GM21528 (cell line): ENCODE results near the gene SLC1A2.

ENCODE experiments used
- ATAC-seq: cut with Tn5 transposase; IDR thresholded peaks from one replicate; pipeline ENCODE4 v1.9.1; 2021; ENCODE audit warnings: mild to moderate bottlenecking, moderate library complexity; ENCODE audit not compliant: unreplicated experiment, low FRiP score

The SLC1A2 gene

GRCh38 chr11:35307221-35307621 is 112.1 kb downstream of the SLC1A2 start:
- no peak for ATAC-seq

DNA sequence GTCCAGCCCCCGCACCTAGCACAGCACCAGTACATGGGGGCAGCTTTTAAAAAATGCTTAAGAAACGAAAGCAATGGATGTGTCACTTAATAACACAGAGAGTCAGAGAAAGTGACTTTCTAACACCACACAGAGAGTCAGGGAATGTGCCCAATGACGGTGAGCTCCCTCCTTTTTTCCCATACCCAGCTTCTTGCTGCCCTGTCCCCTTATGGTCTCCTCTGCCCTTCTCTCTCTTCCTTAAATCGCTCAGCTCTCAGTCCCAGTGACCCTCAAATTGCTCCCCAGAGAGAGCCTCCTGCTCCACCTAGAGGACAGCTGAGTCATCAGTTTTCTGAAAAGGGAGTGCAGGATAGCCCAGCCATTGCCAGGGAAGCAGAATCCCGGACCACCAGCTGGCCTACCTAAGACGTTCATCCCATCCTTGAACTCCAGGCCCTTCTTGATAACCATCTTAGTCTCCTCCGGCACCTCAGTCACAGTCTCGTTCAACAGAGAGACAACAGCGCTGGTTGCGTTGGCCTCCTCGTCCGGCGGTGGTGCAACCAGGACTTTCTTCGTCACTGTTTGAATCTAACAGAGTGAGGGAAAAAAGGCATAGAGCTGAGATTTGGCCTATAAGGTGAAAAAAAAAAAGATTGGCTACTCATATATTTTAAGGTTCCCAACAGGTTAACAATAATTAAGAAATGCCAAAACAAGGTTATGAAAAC is 113.5 kb downstream of the SLC1A2 start:
- no peak for ATAC-seq

- ATAC-seq = no peak
Measured at GRCh38 chr11:35304900-35305460, 114.4 kb downstream of the SLC1A2 start.

DNA sequence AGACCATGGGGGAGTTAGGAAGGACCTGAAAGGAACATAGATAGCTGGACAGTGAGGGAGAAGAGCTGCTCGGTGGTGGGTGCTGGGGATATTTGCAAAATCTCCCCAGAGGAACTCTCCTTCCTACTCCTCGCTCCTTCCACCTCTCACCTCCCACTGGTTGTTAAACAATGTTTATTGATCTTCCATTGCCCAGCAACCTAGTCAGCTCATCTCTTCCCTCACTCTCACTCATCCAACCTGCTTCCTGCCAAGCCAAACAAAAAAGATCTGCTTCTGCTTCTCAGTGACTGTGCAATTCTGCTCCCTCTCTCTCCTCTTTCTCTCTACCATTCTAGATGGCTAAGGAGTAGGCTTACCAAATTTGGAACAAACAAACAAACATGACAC is 115.0 kb downstream of the SLC1A2 start:
- ATAC-seq = no peak

DNA sequence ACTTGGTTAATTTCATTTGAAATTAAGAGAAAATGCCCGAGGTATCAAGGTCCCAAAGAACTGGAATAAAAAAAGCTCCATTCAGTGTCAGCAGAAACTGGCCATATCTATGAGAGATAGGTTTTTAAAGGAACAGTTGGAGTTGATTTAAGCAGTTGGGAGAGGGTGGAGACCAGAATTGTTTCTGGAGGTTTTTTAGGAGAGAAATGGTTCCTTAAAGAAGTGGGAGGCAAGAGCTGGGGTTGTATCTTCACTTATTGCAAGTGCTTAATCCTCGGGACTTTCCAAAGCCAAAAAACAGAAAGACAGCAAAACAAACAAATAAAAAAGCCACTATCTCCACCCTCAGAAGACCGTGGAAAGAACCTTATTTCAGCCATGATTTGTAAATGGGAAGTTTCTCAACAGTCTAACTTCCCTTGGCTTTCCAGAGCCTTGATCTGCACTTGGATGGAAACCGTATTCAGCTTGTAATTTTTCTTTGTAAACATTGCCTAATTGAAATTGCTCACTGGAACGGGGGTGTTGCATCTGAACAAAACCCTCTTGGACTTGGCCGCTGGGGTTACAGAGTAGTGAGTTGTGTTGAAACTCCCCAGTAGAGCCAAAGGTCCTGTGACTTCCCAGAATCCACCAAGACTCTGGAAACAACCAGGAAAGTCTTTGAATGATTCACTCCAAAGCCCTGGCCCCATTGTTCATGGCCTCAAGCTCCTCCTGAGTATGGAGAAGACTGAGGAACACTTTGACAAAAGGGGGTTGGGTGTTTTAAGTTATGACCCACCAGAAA is 115.6 kb downstream of the SLC1A2 start:
- no peak for ATAC-seq

DNA sequence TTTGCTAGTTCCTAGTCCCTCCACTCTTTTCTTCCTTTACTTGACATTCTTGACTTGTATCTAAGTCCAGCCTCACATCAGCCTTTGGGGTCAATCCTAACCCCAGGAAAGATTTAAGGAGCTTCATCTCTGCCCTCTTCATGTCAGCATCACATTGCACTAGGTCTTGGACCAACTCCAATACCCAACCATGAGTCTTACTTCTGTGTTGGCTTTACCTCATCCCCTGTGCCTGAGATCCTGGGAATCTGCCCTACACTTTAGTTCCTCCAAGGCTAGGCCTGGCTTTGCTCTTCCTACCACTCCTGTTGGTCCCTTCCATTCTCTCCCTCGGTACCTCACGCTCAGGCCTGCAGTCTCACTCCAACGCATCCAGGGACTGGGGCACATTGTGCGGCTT is 117.0 kb downstream of the SLC1A2 start:
- ATAC-seq = no peak

DNA sequence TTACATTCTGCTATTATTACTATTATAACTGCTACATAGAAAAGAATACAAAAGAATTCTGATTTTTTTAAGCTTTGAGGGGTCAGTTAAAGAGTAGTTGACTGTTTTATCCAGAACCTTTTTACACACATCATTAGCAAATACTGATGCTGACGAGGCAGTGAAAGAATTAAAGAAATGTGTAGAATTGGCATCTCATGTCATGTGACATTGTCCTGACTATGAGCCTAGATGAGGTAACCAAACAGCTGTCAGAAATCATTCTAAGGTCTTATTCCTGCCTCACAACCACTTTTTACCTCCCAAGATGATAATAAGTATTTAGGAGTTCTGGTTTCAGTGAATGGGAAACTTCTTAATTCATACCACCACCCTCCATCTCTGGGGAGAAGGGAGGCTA is 121.0 kb downstream of the SLC1A2 start:
- ATAC-seq = no peak

DNA sequence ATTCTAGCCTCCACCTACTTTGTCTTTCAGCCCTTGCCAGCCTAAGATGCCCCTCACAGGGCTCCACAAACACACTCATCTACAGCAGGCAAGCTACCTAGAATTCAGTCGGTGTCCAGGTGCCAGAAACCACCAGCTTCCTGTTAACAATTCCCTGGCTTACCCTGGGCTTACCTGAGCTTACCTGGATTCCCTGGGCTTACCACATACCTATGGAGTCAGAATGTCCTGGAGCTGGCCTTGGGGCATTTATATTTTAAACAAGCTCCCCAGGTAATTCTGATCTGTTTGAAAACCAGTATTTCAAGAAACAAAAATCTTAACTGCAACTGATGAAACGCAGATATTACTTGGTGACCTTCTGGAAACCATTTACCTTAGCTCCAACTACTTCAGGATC is 123.6 kb downstream of the SLC1A2 start:
- no peak for ATAC-seq

GRCh38 chr11:35293699-35294098 is 125.7 kb downstream of the SLC1A2 start:
- no peak for ATAC-seq

GRCh38 chr11:35293035-35293434 is 126.3 kb downstream of the SLC1A2 start:
- ATAC-seq = no peak

DNA sequence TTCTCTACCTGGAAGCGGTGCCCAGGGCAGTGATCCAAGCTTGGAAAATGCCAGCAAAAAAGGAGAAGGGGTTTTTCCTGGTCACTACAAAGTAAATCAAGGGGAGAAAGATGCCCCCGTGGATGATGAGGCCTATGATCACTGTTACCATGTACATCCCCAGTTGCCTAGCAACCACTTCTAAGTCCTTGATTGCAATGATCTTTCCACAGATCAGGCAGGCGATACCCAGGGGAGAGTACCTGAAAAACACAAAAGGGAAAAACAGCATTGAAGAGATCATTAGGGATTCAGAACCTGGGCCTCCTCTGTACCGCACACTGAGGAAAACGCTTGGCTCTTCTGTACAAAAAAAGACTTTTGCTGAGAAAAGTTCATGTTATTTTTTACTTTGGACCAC is 127.1 kb downstream of the SLC1A2 start:
- no peak for ATAC-seq

DNA sequence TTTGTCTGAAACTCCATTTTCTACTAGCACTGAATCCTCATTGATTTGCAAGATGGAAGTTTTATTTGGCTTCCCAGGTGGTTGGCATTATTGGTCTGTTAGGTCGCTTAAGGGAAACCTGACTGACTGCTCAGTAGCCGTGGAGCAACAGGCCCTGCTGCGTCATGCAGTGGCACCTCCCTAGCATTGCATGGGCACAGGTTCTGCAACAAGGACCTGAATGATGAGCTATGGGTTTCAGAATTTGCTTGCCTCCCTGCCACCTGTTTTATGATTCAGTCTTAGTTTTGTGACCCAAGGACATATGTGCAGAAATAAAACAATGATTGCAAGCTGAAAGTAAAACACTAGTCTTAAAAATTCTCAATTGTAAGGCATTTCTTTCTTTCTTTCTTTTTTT is 128.5 kb downstream of the SLC1A2 start:
- no peak for ATAC-seq

- no peak for ATAC-seq
Measured at GRCh38 chr11:35289821-35290220, 129.5 kb downstream of the SLC1A2 start.

- no peak for ATAC-seq
Measured at GRCh38 chr11:35288817-35289541, 130.4 kb downstream of the SLC1A2 start.

- ATAC-seq = no peak
Measured at GRCh38 chr11:35288309-35288708, 131.0 kb downstream of the SLC1A2 start.

- ATAC-seq = no peak
Measured at GRCh38 chr11:35287344-35287890, 131.9 kb downstream of the SLC1A2 start.

DNA sequence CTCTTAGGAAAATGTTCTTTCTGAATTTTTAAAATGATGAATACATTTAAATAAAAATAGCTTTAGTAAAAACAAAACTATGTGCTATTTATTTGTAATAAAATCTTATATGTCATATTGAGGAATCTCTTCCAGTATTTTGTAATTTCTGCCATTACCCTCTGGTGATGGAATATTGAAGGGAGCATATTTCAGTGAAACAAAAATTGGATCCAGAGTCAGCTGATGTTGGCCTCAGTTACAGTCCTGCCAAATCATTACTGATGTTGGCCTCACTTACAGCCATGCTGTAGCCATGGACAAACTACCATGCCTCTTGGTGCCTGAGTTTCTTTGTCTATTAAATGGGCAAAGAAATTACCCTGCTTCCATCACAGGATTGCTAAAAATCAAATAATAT is 133.2 kb downstream of the SLC1A2 start:
- ATAC-seq = no peak

GRCh38 chr11:35285471-35285870 is 133.9 kb downstream of the SLC1A2 start:
- ATAC-seq = no peak

GRCh38 chr11:35282221-35282882 is 137.0 kb downstream of the SLC1A2 start:
- no peak for ATAC-seq

DNA sequence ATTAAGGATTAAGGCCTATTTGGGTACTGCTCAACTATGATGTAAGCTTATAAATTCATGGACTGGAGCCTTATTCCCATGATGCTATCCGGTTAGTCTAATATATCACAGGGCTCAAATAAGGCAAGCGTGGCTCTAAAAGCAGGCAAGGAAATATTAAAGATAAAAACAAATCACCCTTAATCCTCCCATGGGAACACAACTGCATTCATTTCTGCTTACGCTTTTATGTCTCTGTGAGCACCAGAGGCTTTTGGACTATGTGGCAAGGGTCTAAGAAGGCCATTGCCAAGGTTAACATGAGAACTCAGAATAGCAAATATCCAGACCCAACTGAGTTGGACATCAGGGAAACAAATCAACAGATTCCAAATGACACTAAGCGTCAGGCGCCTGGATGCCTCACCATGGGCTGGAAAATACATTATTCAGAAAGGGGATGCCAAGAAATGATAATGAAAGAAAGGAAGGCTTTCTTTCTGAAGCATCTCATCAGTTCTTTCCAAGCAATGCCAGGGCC is 138.1 kb downstream of the SLC1A2 start:
- no peak for ATAC-seq
